Measurements from ENCODE around the gene GPR173.

Gene GPR173

DNA sequence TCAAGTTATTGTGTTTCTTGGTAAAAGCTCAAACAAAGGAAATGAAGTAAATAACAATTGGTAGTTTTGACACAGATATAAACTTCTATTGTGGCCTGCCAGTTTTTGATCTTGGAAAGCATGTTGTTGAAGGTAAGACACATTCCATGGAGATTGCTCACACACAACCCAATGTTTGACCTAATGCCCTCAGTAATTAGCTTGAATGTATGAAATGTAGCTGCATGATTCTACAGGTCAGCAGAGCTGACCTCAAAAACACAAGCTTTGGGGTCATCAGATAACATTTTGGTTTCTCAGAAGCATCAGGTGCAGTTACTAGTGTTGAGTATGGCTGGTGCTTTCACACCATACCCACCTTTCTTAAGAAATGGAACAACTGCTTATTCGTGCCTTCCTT, 16.5 kb downstream of the GPR173 start:
- no peak for DNase-seq (ENCODE audit: low read depth in 1 of 2, low spot score in 1 of 2)

DNA sequence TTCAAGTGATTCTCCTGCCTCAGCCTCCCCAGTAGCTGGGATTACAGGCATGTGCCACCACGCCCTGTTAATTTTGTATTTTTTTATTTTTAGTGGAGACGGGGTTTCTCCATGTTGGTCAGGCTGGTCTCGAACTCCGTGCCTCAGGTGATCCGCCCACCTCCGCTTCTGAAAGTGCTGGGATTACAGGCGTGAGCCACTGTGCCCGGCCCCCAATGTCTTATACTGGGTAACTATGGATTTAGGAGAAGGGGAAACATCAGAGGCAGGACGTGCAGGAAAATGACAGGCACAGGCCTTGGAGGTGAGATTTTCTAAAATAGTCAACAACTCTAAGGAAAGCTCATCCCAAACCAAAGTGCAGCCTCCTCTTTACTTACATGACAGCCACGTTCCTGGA, 22.5 kb downstream of the GPR173 start:
- DNase-seq (ENCODE audit: low read depth in 1 of 2, low spot score in 1 of 2), result no peak

DNA sequence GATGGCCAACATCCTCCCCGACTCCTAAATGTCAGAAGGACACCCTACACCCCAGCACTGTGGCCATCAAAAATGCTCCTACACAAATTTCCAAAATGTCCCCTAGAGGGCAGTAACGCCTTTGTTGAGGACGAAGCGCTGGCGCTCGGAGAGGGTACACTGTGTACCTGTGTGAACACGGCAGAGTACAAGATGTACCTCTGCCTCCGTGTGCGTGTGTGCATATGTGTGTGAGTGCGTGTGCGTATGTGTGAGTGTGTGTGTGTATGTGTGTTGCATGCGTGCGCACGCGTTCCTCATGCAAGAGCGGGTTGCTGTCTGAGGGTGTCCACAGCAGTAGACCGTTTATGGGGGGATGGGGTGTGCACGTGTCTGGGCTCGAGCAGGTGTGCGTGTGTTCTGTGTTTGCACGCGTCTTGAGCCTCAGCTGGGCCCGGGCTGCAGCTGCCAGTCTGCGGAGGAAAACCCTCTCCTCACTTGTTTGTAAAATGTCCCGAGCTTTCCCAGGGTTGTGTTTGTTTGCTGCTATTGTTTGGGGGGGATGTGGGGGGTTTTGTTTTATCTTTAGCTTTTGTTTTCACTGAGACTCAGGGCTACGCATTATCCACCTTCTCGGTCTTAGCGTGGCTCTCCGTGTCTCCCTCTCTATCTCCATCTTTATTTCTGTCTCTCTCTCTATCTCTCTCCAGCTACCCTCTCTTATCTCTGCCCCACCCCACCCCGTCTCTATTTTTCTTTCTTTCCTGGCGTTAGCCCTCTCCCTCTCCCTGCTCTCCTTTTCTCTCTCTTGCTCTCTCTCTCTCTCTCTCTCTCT, 23.2 kb downstream of the GPR173 start:
- peak in 1 of 2 donors; percentile 65 for DNase-seq (ENCODE audit: low read depth in 1 of 2, low spot score in 1 of 2)

DNA sequence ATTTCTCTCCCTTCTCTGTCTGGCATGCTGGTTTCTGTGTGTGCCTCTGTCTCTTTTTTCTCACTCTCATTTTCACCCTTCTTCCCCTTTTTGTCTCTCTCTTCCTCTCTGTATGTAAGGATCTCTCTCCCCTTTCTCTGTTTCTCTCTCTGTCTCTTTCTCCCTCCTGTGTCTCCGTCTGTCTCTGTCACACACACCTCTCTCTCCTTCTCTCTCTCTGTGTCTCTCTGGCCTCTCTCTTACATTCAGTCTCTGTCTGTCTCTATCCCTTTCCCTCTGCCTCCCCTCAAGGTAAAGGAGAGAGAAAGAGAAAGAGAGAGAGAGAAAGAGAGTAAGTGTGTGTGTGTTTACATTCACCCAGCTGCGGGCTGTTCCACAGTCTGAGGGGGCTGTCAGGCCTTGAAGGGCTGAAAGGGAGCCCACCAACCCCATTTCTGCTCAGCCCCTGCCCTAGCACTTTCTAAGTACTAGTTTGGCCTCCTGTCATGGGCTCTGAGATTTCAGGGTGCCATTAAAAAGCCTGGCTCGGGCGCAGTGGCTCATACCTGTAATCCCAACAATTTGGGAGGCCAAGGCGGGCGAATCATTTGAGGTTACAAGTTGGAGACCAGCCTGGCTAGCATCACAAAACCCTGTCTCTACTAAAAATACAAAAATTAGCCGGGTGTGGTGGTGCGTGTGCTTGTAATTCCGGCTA, 24.0 kb downstream of the GPR173 start:
- DNase-seq (ENCODE audit: low read depth in 1 of 2, low spot score in 1 of 2), result no peak

DNA sequence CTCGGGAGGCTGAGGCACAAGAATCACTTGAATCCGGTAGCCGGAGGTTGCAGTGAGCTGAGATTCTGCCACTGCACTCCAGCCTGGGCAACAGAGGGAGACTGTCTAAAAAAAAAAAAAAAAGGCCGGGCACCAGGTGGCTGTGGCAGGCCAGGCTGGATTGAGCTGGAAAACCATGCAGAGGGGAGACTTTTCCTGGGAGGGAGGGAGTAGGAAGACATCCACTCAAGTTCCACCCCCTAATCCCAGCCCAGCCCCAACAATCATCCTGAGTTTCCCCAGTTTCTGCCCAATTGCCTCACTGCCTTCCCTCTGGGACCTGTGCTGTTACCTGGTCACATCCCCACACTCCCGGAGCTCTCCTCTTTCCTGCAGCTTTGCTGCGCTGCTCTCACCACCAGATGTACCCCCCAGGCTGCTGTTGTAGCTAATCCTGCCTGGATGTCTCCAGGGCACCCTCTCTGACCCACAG, 24.6 kb downstream of the GPR173 start:
- no peak for DNase-seq (ENCODE audit: low read depth in 1 of 2, low spot score in 1 of 2)

DNA sequence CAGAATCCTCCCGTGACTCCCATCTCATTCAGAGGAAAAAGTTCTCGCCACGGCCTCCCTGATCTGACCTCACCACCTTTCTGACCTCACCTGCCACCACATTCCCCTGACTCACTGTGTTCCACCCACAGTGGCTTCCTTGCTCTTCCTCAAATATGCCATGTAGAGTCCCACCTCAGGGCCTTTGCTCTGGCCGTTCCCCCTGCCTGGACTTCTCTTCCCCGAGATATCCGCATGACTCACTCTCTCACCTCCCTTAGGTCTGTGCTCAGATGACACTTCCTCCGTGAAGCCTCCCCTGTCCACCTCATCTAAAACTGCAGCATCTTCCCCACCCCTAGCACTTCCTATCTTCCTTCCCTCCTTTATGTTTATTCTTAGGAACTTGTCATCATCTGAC, 26.4 kb downstream of the GPR173 start:
- no peak for DNase-seq (ENCODE audit: low read depth in 1 of 2, low spot score in 1 of 2)

DNA sequence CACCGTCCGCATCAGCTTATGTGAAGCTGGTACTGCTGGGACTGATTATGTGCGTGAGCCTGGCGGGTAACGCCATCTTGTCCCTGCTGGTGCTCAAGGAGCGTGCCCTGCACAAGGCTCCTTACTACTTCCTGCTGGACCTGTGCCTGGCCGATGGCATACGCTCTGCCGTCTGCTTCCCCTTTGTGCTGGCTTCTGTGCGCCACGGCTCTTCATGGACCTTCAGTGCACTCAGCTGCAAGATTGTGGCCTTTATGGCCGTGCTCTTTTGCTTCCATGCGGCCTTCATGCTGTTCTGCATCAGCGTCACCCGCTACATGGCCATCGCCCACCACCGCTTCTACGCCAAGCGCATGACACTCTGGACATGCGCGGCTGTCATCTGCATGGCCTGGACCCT, 28.1 kb downstream of the GPR173 start:
- DNase-seq (ENCODE audit: low read depth in 1 of 2, low spot score in 1 of 2), result no peak

DNA sequence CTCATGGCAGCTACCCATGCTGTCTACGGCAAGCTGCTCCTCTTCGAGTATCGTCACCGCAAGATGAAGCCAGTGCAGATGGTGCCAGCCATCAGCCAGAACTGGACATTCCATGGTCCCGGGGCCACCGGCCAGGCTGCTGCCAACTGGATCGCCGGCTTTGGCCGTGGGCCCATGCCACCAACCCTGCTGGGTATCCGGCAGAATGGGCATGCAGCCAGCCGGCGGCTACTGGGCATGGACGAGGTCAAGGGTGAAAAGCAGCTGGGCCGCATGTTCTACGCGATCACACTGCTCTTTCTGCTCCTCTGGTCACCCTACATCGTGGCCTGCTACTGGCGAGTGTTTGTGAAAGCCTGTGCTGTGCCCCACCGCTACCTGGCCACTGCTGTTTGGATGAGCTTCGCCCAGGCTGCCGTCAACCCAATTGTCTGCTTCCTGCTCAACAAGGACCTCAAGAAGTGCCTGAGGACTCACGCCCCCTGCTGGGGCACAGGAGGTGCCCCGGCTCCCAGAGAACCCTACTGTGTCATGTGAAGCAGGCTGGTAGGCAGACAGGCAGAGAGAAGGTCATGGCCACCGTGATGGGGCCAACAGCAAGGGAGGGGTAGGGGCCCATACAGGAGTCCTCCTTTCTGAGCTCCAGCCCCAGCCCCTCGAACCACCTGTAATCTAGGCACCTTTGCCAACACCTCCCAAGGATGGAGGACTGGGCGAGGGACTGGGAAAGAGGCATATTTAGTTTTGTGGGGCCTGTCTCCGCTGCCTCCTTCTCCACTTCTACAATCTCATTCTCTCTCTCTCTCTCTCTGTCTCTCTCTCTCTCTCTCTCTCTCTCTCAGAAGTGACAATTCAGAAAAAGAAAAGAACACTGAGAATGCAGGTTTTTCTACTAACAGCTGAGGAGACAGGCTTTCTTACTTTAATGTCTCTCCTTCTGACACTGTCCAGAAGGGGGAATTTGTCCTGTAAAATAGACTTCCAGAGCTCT, 28.9 kb downstream of the GPR173 start:
- no peak for DNase-seq (ENCODE audit: low read depth in 1 of 2, low spot score in 1 of 2)

DNA sequence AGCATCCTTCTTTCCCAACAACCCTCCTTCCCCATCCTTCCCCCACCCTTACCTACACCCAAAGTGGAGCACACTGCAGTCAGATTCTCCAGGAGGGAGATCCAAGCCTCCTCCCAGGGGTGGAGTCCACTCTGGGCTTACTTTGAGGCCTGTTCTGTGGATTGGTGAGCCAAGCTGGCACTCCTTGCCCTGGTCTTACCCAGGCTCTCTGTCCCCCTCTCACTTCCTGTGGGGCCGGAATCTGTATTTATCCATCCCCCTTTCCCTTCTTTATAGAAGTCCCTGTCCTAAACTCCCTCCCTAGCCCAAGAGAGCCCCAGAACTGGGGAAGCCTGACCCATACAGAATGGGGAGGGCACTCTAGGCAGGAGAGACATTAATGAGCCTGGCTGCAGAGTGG, 30.4 kb downstream of the GPR173 start:
- DNase-seq (ENCODE audit: low read depth in 1 of 2, low spot score in 1 of 2), result no peak

DNA sequence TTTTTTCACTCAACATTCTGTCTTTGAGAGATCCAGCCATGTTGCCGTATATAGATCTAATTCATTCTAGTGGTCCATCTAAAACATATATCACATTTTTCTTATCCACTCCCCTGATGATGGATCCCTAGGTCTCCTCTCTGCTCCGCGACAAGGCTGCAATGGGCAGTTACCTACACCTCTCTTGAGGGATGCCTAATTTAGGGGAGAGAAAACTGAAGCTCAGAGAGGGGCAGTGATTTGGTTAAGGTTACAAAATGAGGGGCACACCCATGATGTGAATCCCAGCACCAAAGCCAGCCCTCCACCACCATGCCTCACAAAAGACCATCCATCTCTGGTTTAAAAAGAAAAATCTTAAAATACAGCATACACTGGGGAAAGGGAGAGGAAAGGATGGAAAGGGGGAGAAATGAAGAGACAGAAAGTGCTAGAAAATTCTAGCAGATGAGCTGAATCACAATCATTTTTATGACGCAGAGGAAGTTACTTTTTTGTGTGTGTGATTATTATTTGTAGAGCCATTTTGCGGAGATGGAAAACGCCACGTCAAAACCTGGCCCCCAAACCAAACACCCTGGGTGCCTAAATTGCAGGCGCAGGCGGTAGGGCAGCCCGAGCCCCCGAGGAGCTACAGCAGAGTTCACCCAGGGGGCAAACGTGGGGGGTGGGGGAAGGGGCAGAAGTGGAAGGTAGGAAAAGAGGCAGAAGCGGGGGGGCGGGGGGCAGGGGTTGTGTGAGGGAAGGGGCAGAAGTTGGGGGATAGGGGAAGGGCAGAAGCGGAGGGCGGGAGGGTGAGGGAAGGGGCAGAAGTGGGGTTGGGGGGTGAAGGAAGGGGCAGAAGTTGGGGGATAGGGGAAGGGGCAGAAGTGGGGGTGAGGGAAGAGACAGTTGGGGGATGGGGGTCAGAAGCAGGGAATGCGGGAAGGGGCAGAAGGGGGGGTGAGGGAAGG, 32.3 kb downstream of the GPR173 start:
- no peak for DNase-seq (ENCODE audit: low read depth in 1 of 2, low spot score in 1 of 2)

DNA sequence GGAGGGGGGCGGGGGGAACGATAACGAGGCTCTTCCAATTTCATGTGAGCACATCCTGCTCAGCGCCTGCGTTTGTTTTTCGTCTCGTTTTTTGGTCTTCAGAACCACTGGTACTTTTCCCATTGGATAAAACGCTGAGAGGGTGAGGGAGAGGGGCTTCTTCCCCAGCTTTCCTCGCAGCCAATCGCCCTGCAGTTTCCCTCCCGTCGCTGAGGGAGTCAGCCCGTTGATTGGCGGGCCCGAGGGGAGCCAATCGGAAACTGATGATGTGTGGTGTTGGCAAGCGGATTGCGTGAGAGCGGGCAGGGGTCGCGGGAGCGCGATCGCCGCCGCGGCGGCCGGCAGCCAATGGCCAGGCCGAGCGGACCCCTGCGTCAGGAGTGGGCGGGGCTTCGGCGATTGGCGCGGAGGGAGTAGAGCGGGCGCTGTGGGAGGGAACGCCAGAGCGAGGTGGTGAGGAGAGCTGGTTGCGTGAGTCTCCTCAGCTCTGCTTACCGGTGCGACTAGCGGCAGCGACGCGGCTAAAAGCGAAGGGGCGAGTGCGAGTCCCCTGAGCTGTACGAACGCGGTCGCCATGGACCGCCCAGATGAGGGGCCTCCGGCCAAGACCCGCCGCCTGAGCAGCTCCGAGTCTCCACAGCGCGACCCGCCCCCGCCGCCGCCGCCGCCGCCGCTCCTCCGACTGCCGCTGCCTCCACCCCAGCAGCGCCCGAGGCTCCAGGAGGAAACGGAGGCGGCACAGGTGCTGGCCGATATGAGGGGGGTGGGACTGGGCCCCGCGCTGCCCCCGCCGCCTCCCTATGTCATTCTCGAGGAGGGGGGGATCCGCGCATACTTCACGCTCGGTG, 33.6 kb downstream of the GPR173 start, which contains the start of gene TSPYL2:
Gene TSPYL2, plus strand, starts transcription at position 443 of the 848 bp plus-strand sequence. Its CDS starts 132 bp downstream, at position 575.
- DNase-seq (ENCODE audit: low read depth in 1 of 2, low spot score in 1 of 2), result peak; percentile 82 to 87

DNA sequence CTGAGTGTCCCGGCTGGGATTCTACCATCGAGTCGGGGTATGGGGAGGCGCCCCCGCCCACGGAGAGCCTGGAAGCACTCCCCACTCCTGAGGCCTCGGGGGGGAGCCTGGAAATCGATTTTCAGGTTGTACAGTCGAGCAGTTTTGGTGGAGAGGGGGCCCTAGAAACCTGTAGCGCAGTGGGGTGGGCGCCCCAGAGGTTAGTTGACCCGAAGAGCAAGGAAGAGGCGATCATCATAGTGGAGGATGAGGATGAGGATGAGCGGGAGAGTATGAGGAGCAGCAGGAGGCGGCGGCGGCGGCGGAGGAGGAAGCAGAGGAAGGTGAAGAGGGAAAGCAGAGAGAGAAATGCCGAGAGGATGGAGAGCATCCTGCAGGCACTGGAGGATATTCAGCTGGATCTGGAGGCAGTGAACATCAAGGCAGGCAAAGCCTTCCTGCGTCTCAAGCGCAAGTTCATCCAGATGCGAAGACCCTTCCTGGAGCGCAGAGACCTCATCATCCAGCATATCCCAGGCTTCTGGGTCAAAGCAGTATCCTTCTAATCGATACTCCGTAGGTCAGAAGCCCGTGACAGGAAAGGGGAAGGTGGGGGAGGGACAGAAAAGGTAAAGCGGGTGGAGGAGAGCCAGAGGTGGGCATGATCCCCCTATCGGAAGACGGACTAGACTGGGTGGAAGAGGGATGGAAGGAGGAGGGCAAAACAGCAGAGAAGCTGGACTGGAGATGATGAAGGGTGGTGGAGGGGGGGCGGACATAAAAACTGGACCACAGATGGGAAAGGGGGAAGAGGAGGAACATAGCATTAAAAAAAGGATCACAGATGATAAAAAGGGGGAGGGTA, 34.4 kb downstream of the GPR173 start:
- DNase-seq (ENCODE audit: low read depth in 1 of 2, low spot score in 1 of 2), result no peak

DNA sequence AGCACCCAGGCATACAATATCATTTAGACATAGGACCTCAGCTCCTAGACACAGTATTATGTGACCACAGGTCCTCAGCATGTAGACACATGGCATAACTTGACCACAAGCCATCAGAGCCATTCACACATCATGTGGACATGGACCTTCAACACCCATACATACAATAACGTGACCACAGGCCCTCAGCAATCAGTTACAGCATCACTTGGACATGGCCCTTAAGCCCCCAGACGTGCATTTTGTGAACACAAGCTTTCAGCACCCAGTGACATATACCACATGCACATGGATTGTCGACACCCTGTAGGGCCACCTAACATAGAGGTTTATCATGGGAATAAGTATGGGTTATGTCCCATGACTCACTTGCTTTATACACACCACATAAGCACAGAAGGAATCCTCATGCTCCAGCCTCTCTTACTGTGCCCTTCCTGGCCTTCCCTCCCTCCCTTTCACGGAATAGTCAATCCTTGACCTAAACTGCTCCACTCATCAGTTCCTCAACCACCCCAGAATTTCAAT, 35.5 kb downstream of the GPR173 start:
- no peak for DNase-seq (ENCODE audit: low read depth in 1 of 2, low spot score in 1 of 2)

DNA sequence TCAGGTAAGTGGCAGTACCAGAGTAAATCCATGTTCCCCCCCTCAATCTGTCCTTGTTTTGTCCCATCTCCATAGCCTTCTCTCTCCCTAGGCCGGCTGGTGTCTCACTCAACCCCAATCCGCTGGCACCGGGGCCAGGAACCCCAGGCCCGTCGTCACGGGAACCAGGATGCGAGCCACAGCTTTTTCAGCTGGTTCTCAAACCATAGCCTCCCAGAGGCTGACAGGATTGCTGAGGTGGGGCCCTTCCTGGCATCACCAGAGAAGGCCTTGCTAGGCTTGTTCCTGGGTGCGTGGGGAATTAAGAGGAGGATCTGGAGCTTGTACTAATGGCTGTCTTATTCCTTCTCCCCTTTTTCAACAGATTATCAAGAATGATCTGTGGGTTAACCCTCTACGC, 36.3 kb downstream of the GPR173 start:
- DNase-seq (ENCODE audit: low read depth in 1 of 2, low spot score in 1 of 2), result no peak

DNA sequence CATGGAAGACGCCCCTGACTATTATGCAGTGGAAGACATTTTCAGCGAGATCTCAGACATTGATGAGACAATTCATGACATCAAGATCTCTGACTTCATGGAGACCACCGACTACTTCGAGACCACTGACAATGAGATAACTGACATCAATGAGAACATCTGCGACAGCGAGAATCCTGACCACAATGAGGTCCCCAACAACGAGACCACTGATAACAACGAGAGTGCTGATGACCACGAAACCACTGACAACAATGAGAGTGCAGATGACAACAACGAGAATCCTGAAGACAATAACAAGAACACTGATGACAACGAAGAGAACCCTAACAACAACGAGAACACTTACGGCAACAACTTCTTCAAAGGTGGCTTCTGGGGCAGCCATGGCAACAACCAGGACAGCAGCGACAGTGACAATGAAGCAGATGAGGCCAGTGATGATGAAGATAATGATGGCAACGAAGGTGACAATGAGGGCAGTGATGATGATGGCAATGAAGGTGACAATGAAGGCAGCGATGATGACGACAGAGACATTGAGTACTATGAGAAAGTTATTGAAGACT, 37.2 kb downstream of the GPR173 start:
- no peak for DNase-seq (ENCODE audit: low read depth in 1 of 2, low spot score in 1 of 2)

DNA sequence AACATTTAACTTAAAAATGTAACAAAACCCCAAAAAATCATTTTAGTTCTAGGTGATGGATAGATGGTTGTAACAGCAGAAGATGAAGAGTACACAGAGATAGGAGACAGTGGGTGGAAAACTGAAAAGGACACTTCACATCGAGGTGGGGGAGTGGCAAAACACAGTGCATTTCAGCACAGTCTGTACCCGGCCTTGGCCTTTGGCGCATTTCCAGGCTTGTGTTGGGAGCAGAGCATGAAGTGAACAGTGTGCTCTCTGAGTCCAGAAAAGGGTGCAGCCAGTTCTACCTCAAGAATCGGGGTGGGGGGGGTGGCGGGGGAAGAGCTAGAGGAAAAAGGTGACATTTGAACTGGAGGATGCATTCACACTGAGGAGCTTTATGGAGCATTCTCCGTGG, 37.9 kb downstream of the GPR173 start:
- DNase-seq (ENCODE audit: low read depth in 1 of 2, low spot score in 1 of 2), result no peak

DNA sequence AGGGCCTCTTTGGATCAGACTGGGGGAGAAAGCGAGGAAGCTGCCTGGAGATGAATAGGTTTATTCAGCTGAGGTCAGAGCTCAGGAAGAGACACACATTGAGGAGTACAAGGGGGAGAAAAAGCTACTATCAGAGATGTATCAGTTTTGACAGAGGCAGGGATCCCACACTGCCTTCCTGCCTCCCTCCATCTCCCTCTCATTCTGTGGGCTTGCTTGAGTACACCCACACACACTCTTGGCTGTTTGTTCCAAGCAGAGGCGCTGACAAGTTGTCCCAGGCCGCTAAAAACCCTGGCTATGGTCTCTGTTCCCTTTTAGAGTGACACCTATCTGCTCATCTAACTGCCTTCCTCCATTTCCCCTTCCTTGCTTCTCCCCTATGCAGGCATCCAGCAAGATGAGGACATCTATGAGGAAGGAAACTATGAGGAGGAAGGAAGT, 38.8 kb downstream of the GPR173 start:
- no peak for DNase-seq (ENCODE audit: low read depth in 1 of 2, low spot score in 1 of 2)

Data from activated CD4-positive, alpha-beta T cell treated with anti-CD3 and anti-CD28 coated beads, Interleukin-2, amount 50 U/mL, for 24 hours (primary cell).